Measurements from ENCODE around the gene KCNB1. TPM values are rescaled to one million over a fixed set of nuclear protein-coding genes. Genes with fewer than 3 reads are reported as not detected.
"Not testable (repeated sequence)": the region's sequence is repeated elsewhere in the genome, so short reads cannot be mapped to it uniquely, and the experiment has no call there.

KCNB1 gene
- total RNA-seq, 1 donor from 2014 or later = not detected

DNA sequence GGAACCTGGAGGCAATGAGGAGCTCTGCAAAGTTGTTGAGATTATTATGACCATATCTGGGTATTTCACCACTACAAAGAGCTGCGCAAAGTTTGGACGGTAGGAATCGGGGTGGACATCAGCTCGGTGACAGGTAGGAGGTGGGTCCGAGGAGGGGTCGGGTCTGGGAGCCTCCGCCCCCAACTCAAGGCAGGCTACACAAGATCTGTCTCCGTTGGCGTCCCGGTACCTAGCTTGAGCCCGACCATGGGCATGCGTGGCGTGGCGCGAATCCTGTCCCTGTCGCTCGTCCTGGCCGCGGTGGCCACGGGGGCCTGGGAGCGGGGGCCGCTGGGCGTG lies 164.4 kb downstream of the KCNB1 start:
- no peak for DNase-seq

DNA sequence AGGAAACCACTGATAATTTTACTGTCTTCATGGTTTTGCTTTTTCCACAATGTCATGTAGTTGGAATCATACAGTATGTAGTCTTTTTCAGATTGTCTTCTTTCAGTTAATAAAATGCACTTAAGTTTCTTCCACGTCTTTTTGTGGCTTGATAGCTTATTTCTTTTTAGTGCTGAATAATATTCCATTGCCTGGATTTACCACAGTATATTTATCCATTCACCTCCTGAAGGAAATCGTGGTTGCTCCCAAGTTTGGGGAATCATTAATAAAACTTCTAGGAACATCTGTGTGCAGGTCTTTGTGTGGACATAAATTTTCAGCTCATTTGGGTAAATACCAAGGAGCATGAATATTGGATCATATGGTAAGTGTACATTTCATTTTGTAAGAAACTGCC lies 165.8 kb downstream of the KCNB1 start:
- DNase-seq = no peak

DNA sequence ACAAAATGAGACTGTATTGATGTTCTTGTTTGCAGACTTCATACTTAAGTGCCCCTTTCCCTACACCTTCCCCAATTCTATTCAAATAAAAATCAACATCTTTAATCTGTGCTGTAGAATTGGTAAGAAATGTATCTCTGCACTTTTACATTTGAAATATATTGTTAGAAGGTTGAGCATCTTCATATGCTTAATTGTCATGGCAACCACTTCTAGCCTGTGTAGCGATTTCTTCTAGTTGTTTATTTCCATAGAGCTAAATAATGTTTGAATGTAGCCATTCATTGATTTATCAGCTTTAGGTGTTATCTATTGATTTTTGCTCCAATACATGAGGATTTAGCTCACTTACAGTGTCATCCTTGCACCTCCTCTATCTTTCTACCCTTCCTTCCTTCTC lies 166.9 kb downstream of the KCNB1 start:
- DNase-seq = no peak

DNA sequence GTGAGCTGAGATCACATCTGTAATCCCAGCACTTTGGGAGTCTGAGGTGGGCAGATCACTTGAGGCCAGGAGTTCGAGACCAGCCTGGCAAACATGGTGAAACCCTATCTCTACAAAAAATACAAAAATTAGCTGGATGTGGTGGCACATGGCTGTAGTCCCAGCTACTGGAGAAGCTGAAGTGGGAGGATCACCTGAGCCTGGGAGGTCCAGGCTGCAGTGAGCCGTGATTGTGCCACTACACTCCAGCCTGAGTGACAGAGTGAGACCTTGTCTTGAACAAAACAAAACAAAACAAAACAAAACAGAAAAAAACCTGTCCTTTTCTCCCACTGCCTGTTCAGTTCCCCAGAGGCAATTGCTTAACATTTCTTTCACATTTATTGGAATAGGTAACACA lies 168.4 kb downstream of the KCNB1 start:
- DNase-seq = not testable (repeated sequence)

Other genes starting within 250 kb of the KCNB1 start
- gene ZNFX1, start 204.6 kb downstream of the KCNB1 start, total RNA-seq = 47.0 and 48.0 TPM in 2 replicates
- gene PTGIS, start 85.5 kb upstream of the KCNB1 start, total RNA-seq = 1.9 and 2.0 TPM in 2 replicates
- gene B4GALT5, start 231.2 kb upstream of the KCNB1 start, total RNA-seq = 63.3 and 65.1 TPM in 2 replicates

All from dermis blood vessel endothelial cell (primary cell).